ENCODE measurements around the gene GTF2I. TPM values are rescaled to one million over a fixed set of nuclear protein-coding genes. Genes with fewer than 3 reads are reported as not detected.
"Not testable (repeated sequence)": the region's sequence is repeated elsewhere in the genome, so short reads cannot be mapped to it uniquely, and the experiment has no call there.

The GTF2I gene
- total RNA-seq, 1 experiment from 2014 or later = 181 TPM

GRCh38 chr7:74650493-74651132, 6.9 kb upstream of the GTF2I start:
- DNase-seq; H3K4me1 ChIP-seq; H3K9me3 ChIP-seq (replicated peaks); H3K27ac ChIP-seq; H3K27me3 ChIP-seq; H3K4me3 ChIP-seq; H3K36me3 ChIP-seq: not testable (repeated sequence)

DNA sequence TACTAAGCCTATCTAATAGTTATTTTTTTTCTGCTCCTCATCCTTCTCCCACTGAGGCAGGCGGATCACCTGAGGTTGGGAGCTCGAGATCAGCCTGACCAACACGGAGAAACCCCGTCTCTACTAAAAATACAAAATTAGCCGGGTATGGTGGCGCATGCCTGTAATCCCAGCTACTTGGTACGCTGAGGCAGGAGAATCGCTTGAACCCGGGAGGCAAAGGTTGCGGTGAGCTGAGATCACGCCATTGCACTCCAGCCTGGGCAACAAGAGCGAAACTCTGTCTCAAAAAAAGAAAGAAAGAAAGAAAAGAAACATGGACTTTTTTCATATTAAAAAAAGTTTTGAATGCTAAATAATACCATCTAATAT, 6.4 kb upstream of the GTF2I start:
- DNase-seq; H3K36me3 ChIP-seq; H3K9me3 ChIP-seq (replicated peaks); H3K4me1 ChIP-seq; H3K27me3 ChIP-seq; H3K27ac ChIP-seq; H3K4me3 ChIP-seq: not testable (repeated sequence)

- H3K27me3 ChIP-seq = no peaks in the 10 kb centered on the region
Measured at GRCh38 chr7:74653686-74654181, 3.8 kb upstream of the GTF2I start.

GRCh38 chr7:74654811-74655210, 2.7 kb upstream of the GTF2I start:
- Histone ChIP-seq H3K9me3 (replicated peaks) (no peaks in the 10 kb centered on the region), H3K27me3 (no peaks in the 10 kb centered on the region), H3K4me1 (peaks cover 5% of the 10 kb centered on the region; the same call in 1 of the 2 replicates), H3K4me3 (no peak overlapping the region), H3K36me3 (peaks cover 9% of the 10 kb centered on the region; the same call in 1 of the 2 replicates), H3K27ac (no peak overlapping the region)
- DNase-seq = no peak

More at GRCh38 chr7:74653686-74654181, 3.8 kb upstream of the GTF2I start:
- peaks cover 2% of the 10 kb centered on the region; the same call in 1 of the 2 replicates for H3K36me3 ChIP-seq
- no peak for DNase-seq
- peaks cover 5% of the 10 kb centered on the region; the same call in 1 of the 2 replicates for H3K4me1 ChIP-seq
- H3K27ac ChIP-seq = no peak overlapping the region
- no peak overlapping the region for H3K4me3 ChIP-seq
- H3K9me3 ChIP-seq (replicated peaks) = no peaks in the 10 kb centered on the region

GRCh38 chr7:74655324-74655723, 2.2 kb upstream of the GTF2I start:
- DNase-seq = peak in 1 of 2 experiments; percentile 46
- Histone ChIP-seq H3K27ac (no peak overlapping the region), H3K4me1 (peaks cover 5% of the 10 kb centered on the region; the same call in 1 of the 2 replicates), H3K27me3 (no peaks in the 10 kb centered on the region), H3K9me3 (replicated peaks) (no peaks in the 10 kb centered on the region), H3K4me3 (peak overlapping the region; percentile 97), H3K36me3 (peaks cover 9% of the 10 kb centered on the region; the same call in 1 of the 2 replicates)

DNA sequence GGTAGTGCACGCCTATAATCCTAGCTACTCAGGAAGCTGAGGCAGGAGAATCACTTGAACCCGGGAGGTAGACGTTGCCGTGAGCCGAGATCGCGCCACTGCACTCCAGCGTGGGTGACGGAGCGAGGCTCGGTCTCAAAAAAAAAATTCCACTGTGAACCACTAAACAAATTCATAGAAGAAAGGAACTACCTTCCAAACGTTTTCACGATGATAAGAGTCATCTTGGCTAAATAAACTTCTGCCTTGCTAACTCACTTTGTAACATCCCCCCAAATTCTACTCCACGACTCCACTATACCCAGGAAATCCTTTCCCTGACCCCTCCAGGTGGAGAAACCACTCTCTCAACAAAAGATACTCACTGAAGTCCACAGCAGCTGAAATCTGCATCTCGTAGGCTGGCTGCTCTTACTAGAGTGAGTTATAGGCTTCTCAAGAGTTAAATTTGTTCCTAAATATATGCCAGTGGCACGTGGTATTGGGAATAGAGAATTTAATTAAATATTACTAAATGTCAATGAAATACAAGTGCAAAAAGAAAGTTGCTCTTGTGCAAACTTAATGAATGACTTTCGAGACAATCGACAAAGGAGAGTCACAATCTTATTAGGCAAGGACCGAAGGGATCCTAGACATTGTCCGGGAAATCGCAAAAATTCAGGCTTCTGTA, 1.6 kb upstream of the GTF2I start:
- Histone ChIP-seq H3K36me3 (peaks cover 9% of the 10 kb centered on the region; the same call in 1 of the 2 replicates), H3K9me3 (replicated peaks) (no peaks in the 10 kb centered on the region), H3K27ac (no peak overlapping the region; the same call in 1 of the 2 replicates), H3K4me1 (peaks cover 5% of the 10 kb centered on the region; the same call in 1 of the 2 replicates), H3K27me3 (no peaks in the 10 kb centered on the region), H3K4me3 (peak overlapping the region; percentile 97)
- DNase-seq = peak in 1 of 2 experiments; percentile 36

DNA sequence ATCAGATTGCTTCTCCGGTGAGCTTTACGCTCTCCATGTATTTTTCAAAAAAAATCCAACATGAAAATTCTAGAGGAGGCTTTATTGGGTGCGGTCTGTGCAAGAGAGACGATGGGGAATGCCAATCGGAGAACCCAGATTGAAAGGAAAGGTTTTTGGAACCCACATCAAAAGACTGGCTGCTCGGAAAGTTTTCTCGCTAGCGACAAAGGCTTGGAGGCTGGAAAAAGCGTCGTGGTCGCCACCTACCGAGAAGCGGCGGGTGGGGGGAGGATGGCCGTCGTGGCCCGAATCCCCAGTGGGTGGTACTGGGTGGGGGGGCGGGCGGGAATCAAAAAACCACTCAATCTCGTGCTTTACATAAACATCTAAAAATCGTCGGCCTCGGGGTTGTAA, 1.1 kb upstream of the GTF2I start:
- Histone ChIP-seq H3K4me3 (peak overlapping the region; percentile 97), H3K27me3 (no peaks in the 10 kb centered on the region), H3K9me3 (replicated peaks) (no peaks in the 10 kb centered on the region), H3K27ac (peak overlapping the region; percentile 84; the same call in 1 of the 2 replicates), H3K36me3 (peaks cover 9% of the 10 kb centered on the region; the same call in 1 of the 2 replicates), H3K4me1 (peaks cover 5% of the 10 kb centered on the region; the same call in 1 of the 2 replicates)
- peak; percentile 52 to 62 for DNase-seq

DNA sequence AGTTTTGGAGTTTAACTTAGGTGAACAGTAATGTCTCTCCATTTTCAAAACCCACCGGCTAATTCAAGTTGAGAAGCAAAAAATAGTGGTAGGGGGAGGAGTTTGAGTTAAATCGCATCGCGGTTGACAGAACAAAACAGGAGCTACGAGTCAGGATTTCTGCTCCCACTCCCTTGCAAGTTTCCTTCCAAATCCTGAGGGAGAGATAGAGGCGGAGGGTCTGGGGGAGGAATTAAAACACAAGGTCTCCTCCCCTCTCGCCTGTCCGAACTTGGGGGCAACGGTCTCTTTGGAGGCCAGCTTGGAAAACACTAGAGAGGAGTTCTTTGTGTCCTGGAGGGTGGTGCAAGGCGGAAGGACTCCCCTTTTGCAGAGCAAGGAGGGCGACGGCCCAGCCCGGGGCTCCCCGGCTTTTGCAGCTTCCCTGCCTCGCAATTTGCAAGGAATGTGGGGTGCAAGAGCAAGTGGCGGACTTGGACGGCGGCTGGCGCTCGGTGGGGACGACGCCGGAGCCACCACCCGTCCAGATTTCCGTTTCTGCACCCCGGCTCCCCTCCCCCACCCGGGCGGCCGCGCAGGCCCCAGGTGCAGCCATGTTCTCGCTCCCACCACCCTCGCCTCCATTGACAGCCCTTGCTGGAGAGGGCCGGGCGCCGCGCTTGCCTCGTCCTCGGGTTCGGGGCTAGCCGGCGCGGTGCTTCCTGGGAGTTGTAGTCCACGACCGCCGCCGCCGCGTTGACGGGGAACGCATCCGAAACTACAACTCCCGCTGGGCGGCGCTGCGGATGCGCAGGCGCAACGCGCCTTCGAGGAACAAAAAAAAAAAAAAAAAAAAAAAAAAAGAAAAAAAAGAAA, 454 bp upstream of the GTF2I start:
- Histone ChIP-seq H3K27me3 (no peaks in the 10 kb centered on the region), H3K9me3 (replicated peaks) (no peaks in the 10 kb centered on the region), H3K4me3 (peak overlapping the region; percentile 97), H3K36me3 (peaks cover 9% of the 10 kb centered on the region; the same call in 1 of the 2 replicates), H3K4me1 (peaks cover 5% of the 10 kb centered on the region; the same call in 1 of the 2 replicates), H3K27ac (peak overlapping the region; percentile 84)
- peak; percentile 99 for DNase-seq

- peak; percentile 93 to 96 for DNase-seq
Measured at GRCh38 chr7:74658178-74659004, 873 bp downstream of the GTF2I start.

DNA sequence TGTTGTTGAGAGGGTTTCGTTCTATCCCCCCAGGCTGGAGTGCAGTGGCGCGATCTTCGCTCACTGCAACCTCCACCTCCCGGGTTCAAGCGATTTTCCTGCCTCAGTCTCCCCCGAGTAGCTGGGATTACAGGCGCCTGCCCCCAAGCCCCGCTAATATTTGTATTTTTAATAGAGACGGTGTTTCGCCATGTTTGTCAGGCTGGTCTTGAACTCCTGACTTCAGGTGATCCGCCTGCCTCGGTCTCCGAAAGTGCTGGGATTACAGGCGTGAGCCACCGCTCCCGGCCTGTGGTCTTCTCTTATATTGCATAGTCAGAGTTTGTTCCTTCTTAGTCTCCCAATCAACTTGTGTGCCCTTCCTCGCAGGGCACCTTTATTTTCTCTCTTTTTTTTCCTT, 2.7 kb downstream of the GTF2I start:
- not testable (repeated sequence) for H3K9me3 ChIP-seq (replicated peaks); H3K4me3 ChIP-seq; H3K27ac ChIP-seq; H3K4me1 ChIP-seq; DNase-seq; H3K27me3 ChIP-seq
- H3K36me3 ChIP-seq = peaks cover 23% of the 10 kb centered on the region

More at GRCh38 chr7:74658178-74659004, 873 bp downstream of the GTF2I start:
- Histone ChIP-seq H3K27ac (peak overlapping the region; percentile 84; the same call in 1 of the 2 replicates), H3K4me3 (peak overlapping the region; percentile 97), H3K4me1 (peaks cover 5% of the 10 kb centered on the region; the same call in 1 of the 2 replicates), H3K36me3 (peaks cover 12% of the 10 kb centered on the region), H3K27me3 (no peaks in the 10 kb centered on the region), H3K9me3 (replicated peaks) (no peaks in the 10 kb centered on the region)

DNA sequence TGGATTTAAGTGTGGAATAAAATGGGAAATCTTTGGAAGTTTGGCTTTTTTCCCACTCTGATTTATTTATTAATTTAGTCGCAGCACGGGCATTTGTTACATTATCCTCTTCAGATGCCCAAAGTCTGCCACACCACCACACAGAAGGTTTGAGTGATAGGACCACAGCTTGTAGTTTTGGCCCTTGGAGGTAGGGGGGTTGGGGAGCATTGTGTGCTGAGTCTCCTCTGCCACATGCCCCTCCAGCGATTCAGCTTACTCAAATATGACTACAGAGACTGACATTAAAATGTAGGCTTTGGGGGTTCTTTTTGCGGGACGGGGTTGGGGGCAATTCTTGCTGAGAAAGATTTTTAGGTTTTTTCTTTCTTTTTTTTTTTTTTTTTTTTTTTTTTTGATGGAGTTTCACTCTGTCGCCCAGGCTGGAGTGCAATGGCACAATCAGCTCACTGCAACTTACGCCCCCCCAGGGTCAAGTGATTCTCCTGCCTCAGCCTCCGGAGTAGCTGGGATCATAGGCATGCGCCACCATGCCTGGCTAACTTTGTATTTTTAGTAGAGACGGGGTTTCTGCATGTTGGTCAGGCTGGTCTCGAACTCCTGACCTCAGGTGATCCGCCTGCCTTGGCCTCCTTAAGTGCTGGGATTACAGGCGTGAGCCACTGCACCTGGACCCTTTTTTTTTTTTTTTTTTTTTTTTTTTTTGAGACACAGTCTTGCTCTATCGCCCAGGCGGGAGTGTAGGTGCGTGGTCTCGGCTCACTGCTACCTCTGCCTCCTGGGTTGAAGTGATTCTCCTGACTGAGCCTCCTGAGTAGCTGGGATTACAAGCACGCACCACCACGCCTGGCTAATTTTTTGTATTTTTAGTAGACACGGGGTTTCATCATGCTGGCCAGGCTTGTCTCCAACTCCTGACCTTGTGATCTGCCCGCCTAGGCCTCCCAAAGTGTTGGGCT, 4.6 kb downstream of the GTF2I start:
- not testable (repeated sequence) for H3K4me1 ChIP-seq; H3K9me3 ChIP-seq (replicated peaks); H3K27ac ChIP-seq; H3K4me3 ChIP-seq; H3K27me3 ChIP-seq
- peak in 1 of 2 experiments; percentile 23 for DNase-seq
- H3K36me3 ChIP-seq = peaks cover 38% of the 10 kb centered on the region

DNA sequence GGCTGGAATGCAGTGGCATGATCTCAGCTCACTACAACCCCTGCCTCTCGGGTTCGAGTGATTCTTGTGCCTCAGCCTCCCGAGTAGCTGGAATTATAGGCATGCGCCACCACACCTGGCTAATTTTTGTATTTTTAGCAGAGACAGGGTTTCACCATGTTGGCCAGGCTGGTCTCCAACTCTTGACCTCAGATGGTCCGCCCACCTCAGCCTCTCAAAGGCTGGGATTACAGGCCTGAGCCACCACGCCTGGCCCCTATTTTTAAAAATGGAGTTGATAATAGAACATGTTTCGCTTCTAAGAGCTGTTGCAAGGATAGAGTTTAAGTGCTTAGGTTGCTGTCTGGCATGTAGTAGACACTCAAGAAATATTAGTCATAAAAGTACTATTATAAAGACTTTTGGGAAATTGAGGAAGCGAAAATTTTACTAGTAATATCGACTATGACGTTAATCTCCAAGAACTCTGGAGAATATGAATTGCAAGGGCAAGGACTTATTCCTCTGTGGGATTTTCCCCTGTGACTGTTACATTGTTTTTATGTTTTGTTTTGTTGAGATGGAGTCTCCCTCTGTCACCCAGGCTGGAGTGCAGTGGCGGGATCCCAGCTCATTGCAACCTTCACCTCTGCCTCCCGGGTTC, 7.9 kb downstream of the GTF2I start:
- H3K4me1 ChIP-seq = no peaks in the 10 kb centered on the region
- H3K4me3 ChIP-seq = no peak overlapping the region
- DNase-seq = no peak
- H3K9me3 ChIP-seq (replicated peaks) = no peaks in the 10 kb centered on the region
- H3K36me3 ChIP-seq = peaks cover 48% of the 10 kb centered on the region
- H3K27ac ChIP-seq = no peak overlapping the region
- H3K27me3 ChIP-seq = no peaks in the 10 kb centered on the region
